NB4 (cell line): ENCODE results near the gene ZSWIM1.

Source experiments
- DNase-seq: peaks from one replicate; pipeline ENCODE4 v3.0.0; 2010; ENCODE audit warnings: low read depth
- H3K4me3 ChIP-seq: one replicate; pipeline ENCODE4 v1.5.1; 2011; ENCODE audit warnings: mild to moderate bottlenecking, low read depth, low read length, moderate library complexity
- MYC ChIP-seq: IDR thresholded peaks from 2 replicates; pipeline ENCODE4 v1.6.1; 2011; ENCODE audit warnings: low read depth, low read length
- POLR2A ChIP-seq: IDR thresholded peaks from 2 replicates; pipeline ENCODE4 v1.6.1; 2011; ENCODE audit warnings: mild to moderate bottlenecking; ENCODE audit not compliant: insufficient read length; ENCODE audit errors: extremely low read depth
- TF ChIP-seq, protein P1 (sequence below): IDR thresholded peaks from one replicate; pipeline ENCODE4 v1.5.1; 2012; ENCODE audit warnings: low read depth, low read length
- TF ChIP-seq, protein P2 (sequence below): IDR thresholded peaks from 2 replicates; pipeline ENCODE4 v1.6.1; 2011; ENCODE audit warnings: low read depth, low read length

The ZSWIM1 gene

DNA sequence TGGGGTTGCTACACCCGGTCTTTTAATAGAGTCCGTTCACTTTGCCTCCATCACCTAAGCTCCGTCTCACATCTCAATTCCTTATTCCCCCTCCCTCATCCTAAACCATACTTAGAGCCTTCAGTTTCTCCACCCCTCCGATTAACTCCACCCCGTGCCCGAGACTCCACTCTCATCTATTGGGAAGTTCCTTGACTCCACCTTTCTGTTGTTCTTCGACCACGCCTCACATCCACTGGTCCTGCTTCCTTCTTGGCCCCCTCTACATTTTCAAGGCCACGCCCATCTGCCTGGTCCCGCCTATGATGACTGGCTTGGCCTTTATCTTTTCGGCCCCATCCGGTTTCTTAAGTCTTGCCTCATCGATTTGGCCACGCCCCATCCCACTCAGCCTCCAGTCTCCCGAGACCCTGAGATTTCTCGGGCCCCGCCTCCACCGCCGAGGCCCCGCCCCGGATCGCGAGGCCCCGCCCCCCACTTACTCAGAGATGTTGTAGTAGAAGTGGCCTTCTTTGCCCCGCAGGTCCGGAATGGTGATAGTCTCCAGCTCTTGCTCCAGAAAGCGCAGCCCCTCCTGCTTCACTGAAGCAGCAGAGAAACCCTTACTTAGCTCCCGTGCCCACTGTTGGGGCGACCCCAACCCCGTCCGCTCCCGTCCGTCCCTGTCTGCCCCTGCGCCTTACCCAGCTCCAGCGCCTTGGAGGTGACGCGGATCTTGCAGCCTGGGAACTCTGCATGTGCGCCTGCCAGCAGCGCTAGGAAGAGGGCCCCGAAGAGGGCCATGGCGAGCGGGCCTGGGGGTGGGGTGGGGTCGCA lies 29.9 kb downstream of the ZSWIM1 start:
- DNase-seq, result peak; percentile 100
- H3K4me3 ChIP-seq, result peak overlapping the region; percentile 87
- TF ChIP-seq, protein P1, sequence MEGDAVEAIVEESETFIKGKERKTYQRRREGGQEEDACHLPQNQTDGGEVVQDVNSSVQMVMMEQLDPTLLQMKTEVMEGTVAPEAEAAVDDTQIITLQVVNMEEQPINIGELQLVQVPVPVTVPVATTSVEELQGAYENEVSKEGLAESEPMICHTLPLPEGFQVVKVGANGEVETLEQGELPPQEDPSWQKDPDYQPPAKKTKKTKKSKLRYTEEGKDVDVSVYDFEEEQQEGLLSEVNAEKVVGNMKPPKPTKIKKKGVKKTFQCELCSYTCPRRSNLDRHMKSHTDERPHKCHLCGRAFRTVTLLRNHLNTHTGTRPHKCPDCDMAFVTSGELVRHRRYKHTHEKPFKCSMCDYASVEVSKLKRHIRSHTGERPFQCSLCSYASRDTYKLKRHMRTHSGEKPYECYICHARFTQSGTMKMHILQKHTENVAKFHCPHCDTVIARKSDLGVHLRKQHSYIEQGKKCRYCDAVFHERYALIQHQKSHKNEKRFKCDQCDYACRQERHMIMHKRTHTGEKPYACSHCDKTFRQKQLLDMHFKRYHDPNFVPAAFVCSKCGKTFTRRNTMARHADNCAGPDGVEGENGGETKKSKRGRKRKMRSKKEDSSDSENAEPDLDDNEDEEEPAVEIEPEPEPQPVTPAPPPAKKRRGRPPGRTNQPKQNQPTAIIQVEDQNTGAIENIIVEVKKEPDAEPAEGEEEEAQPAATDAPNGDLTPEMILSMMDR, result no peak
- TF ChIP-seq, protein P2, sequence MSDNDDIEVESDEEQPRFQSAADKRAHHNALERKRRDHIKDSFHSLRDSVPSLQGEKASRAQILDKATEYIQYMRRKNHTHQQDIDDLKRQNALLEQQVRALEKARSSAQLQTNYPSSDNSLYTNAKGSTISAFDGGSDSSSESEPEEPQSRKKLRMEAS, result no peak
- TF ChIP-seq POLR2A (peak; percentile 98), MYC (peak; percentile 39; the same call in 1 of the 2 replicates)

DNA sequence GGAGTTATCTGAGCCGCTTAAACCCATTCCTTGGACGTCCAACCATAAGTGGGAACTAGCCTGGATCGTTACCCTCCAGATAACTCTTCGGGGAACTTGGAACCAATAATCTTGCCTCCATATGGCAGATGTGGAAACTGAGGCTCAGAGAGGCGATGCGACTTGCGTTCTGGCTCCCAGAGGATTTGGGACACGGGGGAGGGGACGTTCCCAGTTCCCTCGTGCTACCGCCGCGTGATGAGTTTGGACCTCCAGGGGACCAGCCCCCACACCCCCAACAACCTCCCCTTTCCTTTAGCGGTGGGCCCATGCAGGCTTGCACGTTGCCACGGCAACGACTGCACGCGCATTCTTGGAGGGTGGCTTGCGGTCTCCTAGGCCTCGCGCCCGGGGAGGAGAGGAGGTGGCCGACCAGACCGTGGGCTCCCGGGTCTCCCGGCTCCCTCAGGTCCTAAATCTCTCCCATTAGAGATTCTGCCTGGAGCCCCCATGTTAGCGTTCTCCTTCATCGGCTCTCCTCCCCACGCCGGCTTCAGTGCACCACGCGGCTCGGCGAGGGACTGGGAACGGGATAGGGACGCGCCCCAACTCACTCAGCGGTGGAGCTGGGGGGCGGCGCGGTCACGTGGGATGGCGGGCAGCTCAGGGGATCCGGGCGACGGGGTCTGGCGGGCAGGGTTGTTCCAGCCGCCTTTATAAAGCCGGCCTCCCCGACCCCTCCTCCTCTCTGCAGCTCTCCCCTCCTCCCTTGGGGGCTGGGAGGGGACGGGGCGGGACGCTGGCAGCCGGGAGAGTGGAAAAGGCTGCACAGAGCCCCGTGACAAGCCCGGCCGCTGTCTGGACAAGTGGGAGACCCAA lies 30.7 kb downstream of the ZSWIM1 start, which contains the start of gene PLTP:
PLTP (minus strand) TSS at position 670 of the 858 bp plus-strand sequence. CDS start 703 bp downstream, outside the sequence.
- DNase-seq, result peak; percentile 81
- TF ChIP-seq POLR2A (peak; percentile 92), MYC (no peak; the same call in none of the 2 replicates)
- TF ChIP-seq, protein P2, result peak; percentile 58
- TF ChIP-seq, protein P1, result no peak
- peak within 1 kb of the TSS; percentile 87 for H3K4me3 ChIP-seq

DNA sequence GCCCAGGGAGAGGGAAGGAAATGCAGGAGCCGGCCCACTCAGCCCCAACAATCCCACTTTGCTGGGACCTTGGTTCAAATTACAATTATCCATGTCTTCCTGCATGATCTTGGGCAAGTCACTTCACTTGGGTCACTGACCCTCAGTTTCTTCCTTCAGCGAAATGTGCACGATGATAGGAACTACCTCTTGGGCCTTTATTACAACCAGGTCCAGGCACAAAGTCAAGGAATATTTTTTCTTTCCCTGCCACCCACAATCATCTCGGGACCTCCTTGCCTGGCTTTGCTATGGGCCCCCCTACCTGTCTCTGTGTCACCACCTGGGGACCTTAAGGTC lies 31.3 kb downstream of the ZSWIM1 start:
- peak overlapping the region; percentile 87 for H3K4me3 ChIP-seq
- TF ChIP-seq, protein P2, result no peak
- no peak for TF ChIP-seq MYC
- TF ChIP-seq POLR2A, result no peak
- TF ChIP-seq, protein P1, result no peak
- DNase-seq, result no peak

DNA sequence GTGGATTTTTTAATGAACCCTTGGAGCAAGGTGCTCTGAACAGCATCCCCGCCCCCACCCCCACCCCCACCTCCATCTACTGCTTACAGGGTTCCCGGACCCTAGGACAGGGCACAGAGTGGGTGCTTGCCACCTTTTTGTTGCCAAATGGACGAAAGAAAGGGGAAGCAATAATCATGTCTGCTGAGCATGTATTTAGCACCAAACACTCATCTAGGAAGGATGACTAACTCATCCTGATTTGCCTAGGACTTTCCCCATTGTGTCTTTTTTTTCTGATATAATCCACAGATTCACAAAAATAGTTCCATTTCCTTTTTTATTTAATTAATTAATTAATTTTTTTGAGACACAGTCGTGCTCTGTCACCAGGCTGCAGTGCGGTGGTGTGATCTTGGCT lies 32.1 kb downstream of the ZSWIM1 start:
- TF ChIP-seq, protein P1, result no peak
- no peak for DNase-seq
- H3K4me3 ChIP-seq, result no peak overlapping the region

DNA sequence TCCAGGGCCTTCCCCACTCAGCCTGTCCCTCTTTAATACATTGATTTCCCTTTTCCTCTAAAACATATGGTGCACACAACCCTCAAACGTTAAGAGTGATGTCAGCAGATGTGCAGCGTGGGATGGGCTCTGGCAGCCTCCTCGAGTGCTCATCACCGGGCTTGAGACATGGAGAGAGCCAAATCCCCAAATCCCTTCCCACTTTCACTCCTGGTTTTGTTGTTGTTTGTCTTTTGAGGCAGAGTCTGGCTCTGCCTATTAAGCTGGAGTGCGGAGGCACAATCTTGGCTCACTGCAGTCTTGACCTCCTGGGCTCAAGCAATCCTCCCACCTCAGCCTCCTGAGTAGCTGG lies 36.7 kb downstream of the ZSWIM1 start:
- no peak overlapping the region for H3K4me3 ChIP-seq
- TF ChIP-seq, protein P1, result no peak
- TF ChIP-seq, protein P2, result no peak
- TF ChIP-seq MYC, result no peak
- TF ChIP-seq POLR2A, result no peak
- no peak for DNase-seq
